Amygdala (tissue), 56 donors: ENCODE measurements around the gene ETFA.

Experiments used
- DNase-seq, 56 donors: peaks; one replicate each; lab custom pipeline; 2025; lab: John Stamatoyannopoulos, UW

ETFA gene

DNA sequence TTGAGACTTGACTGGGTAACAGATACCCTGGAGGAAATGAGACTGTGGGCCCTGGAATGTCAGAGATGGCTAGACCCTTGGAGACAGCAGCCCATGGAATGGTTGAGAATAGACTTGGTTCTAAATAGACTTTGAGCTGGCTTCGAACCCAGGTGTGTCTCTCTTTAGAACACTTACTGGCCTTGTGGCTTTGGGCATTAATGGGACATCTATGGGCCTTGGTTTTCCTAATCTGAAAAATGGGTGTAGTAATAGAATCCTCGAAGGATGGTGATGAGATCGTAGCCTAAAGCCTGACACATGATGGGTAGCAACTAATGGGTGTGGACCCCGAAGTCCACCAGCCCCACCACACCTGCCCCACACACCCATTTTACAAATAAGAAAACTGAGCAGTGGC lies 132.2 kb downstream of the ETFA start:
- DNase-seq = no peak

DNA sequence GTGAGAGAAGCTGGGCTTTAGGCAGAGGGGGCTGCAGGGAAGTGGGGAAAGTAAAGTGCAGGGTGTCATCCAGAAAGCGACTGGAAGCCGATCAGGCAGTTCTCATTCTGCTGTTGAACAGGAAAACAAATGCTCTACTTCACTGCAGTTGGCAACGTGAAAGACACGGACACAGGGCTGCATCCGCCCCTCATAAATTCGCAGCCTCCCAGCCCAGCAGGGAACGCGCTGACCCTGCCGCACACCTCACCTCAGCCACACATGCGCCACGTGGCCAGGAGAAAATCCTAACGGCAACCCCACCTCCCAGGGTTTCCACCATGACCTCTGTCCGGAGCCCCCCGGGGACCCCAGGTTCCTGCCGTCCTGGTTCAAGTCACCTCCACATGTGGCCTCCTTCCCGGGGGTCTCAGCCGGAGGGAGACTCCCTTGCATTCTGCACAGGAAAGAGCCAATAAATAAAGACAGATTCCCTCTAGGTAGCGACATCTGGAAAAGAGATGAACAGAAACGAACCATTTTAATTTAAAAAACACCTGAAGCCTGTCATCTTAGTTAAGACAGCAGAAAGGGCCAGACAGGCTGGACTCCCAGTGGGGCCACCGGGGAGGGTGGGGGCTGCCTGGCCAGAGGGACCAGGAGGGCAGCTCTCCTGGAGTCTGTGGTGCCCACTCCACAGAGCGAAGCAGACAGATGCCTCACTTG lies 132.8 kb downstream of the ETFA start:
- DNase-seq = no peak

DNA sequence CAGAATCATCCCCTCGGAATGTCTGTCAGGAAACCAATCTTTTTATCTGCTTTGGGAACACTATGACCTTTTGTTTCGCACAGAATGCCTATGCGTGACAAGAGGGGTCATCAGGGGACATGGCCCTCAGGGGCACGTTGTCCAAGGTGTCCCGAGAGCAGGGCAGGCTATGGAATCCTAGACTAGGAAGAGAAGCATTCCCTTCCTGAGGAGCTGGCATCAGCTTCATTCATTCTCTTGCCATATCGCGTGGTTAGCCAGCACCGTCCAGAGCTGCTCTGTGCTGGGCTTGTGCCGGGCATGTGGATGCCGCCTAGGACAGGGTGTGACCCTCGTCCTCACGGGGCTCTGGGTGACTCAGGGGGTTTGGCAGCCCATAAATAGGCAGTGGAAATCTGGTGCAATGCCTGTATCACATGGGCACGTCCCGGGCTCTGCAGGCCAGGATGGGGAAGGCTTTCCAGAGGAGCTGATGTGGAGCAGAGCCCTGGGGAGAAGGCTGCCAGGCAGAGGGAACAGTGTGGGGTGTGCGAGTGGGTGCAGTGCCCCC lies 133.7 kb downstream of the ETFA start:
- DNase-seq = peak in 7 of 56 donors; percentile 3 to 34 (median 5)

DNA sequence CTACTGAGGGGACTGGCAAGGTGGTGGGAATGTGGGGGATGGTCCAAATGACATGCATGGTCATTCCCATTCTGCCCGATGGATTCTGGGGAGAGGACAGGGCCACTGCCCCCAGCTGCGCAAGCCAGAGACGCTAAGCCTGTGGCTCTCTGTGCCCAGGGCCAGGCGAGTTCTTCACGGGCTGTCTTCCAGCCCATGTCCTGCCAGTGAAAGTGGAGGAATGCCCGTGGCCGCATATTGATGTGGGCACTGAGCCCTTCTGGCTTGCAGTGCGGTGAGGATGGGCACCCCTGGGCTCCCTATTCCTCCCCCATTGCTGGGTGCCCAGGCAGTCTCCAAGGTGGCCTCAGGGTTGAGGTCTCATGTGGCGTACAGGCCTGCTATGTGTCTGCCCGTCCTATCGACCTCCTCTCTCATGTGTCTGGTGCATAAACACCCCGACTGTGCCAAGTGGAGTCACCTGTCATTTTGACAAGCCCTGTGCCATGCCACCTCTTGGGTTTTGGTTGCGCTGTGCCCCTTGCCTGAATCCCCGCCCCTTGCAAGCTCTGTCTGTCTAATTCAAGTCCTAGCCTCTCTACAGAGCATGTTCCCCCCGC lies 134.7 kb downstream of the ETFA start:
- DNase-seq = peak in 1 of 56 donors; percentile 8

DNA sequence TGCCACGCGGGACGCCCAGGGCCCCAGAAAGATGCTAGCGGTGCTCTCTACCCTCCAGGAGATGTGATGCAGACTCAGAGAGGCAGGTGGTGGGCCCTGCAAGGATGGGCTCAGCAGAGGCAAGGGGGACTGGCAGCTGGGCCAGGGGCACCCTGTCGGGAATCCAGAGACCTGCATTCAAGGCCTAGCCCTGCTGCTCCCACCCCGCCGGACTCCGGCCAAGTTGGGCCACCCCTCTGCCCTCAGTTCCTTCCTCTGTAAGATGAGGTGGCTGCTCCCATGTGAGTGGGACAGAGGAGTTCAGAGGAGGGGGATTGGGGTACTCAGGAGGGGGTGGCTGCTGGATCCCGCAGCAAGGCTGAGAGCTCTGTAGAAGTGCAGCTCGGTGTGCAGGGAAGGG lies 135.2 kb downstream of the ETFA start:
- no peak for DNase-seq

DNA sequence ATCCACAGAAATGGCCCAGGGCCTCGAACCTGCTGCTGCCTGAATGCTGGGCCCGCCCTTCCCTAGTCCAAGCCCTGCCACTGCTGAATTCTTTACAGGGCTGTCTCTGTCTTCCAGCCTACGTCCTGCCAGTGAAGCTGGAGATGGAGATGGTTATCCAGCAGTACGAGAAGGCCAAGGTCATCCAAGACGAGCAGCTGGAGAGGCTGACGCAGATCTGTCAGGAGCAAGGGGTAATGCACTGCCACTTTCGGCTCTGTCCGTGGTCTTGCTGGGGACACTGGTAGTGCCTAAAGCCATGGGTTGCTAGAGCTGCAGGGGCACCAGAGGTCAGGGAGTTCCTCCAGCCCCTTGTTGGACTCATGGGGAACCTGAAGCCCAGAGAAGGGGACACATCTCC lies 135.8 kb downstream of the ETFA start:
- DNase-seq = no peak

DNA sequence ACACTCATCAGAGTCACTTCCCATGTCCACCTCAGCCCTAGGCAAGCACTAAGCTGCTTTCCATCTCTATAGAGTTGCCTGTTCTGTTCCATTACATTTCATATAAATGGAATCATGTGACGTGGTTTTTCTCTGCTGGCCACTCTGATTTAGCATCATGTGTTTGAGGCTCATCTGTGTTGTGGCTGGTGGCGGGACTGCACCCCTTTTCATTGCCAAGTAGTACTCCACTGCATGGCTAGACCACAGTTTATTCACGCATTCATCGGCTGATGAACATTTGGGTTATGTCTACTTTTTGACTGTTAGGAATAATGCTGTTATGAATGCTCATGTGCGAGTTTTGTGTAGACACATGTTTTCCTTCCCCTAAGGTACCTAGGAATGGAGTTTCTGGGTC lies 136.6 kb downstream of the ETFA start:
- no peak for DNase-seq

DNA sequence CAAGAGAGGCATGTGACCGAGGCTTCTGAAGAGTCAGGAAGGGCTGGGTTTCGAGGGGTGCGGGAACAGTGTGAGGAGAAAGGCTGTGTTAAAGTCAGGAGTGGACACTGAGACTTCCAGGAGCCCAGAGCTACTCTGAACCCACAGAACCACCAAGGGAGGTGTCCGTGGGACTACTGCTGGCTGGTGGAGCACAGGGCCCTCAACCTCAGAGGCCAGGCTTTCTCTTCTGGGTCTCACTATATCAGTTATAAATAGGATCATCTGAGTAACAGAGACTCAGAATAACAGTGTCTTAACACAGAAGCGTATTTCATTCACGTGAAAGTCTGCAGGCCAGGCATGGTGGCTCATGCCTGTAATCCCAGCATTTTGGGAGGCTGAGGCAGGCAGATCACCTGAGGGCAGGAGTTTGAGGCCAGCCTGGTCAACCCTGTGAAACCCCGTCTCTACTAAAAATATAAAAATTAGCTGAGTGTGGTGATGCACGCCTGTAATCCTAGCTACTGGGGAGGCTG lies 137.9 kb downstream of the ETFA start:
- DNase-seq = no peak

DNA sequence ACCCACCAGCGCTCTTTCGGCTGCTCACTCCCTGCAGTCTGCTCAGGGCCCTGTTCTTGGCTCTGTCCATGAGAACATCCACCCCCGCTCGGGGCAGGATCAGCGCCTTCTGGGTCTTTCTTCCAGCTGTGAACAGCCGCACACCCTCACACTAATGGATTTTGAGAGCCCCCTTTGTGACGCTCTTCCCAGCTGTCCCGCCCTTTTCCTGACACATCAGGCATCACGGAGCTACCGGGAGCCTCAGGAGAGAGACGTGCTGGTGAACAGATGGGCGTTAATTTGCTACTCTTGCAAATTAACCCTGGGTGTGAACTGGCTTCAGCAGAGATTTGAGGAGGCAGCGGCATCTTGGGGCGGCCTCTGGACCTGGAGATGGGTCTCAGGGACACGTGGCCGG lies 138.5 kb downstream of the ETFA start:
- DNase-seq = no peak

DNA sequence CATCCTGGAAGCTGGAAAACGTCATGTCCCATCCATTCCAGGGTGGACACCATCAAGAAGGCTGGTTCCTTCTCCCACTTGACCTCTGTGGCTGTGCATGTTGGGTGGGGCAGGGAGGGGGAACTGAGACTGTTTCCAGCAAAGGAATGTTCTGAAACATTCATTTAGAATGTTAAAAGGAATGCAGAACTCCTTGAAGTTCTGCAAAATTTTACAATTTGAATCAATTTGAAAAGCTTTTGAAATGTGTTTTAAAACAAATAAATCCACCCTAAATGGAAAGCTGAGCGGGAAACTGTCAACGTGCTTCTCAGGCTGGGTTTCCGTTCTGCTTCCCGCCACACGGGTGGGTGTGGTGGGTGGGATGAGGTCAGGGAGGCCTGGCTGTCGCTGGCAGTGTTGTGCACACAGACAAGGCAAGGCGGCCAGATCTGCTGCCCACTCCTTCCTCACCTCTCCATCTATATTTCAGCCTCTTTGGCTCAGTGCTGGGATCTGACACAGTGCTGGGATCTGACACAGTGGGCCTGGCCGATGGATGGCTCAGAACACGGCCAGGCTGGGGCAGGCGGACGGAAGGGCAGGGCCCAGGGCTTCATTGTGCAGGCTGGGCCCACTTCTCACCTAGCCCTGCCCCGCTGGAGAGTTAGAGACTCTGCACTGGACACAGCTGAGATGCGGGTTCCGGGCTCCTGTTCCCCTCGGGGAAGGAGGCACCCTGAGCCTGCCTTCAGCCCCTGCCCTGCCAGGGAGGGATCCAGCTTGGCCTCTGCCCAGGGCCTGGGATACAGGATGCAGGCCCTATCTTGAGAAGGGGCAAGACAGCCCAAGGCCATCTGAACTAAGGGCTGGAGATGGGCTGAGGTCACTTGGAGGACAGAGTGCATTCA lies 141.1 kb downstream of the ETFA start:
- DNase-seq = no peak

DNA sequence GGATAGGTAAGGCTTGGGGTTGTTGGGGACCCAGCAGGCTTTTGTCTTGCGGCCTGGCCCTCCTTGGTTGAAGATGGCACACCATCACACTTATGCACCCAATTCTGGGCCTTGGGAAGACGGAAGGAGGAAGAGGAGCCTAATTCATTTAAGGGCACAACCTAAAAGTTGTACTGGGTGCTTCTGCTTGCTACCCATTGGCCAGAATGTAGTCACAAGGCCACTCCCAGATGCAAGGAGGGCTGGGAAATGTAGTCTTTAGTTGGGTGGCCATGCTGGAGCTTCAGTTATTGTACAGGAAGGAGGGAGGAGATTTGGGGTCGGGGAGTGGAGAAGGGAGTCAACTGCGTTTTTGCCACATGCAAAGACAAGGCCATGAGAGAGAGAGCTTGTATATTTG lies 142.3 kb downstream of the ETFA start:
- no peak for DNase-seq

DNA sequence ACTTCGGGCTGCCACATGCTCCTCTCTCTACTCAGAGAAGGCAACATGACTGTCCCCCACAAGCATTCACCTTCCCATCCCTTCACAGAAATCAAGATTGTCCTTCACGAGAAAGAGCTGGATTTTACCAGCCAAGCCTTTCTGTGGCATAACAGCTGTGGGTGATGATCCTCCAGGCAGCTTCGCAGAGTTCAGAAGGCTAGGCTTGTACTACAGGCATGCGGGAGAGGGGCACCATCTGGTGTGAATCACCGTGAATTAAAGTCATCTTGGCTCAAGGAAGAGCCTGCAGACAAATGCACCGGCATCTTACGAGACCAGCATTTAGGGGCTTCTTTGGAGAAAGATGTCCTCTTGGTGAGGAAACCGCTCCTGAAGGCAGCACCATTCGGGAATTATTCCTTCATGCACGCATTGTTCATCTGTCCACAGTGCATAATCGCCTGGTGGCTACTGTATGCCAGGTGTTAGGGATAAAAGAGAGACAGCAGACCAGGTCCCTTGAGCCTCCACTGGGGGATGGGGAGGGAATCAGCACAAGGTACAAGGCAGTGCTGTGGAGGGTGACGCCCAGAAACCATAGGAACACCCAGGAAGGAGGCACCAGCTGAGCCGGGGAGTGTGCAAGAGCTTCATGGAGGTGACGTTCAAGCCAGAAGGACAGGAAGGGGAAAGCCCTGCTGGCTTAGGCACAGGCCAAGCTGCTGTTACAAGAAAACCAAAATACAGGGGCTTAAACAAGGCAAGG lies 142.9 kb downstream of the ETFA start:
- no peak for DNase-seq

DNA sequence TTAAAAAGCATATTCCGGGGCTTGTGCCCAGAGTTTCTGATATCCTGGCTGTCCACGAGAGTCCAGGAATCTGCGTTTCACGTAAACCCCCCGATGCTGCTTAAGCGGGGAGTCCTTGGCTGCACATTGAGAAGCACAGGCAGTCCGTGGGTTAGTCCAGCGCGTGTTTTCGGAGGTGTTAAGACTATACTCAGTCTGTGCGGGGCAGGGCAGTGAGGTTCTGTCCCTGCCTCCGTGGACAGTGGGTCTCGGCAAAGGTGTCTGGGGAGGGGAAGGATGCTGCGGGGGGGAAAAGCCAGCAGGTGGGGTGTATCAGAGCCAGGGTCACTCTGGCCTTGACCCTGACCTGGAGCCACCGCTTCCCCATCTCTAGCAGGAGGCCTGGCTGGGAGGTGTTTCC lies 145.3 kb downstream of the ETFA start:
- no peak for DNase-seq
